GM18520 (cell line): Measurements from ENCODE around the gene RECQL5.

ENCODE experiments used
- ATAC-seq: cut with Tn5 transposase; IDR thresholded peaks from one replicate; pipeline ENCODE4 v1.9.1; 2021; ENCODE audit not compliant: unreplicated experiment

The RECQL5 gene

GRCh38 chr17:75634754-75635609 is 32.0 kb downstream of the RECQL5 start:
- ATAC-seq = no peak

- no peak for ATAC-seq
Measured at GRCh38 chr17:75634376-75634740, 32.6 kb downstream of the RECQL5 start.

- no peak for ATAC-seq
Measured at GRCh38 chr17:75633486-75634375, 33.2 kb downstream of the RECQL5 start.

GRCh38 chr17:75632863-75633485 is 34.0 kb downstream of the RECQL5 start, which contains the start of gene SMIM5:
Gene SMIM5, plus strand, starts transcription at chr17:75633434. Its CDS starts 6,768 bp downstream, at chr17:75640202.
- no peak for ATAC-seq

GRCh38 chr17:75632428-75632827 is 34.5 kb downstream of the RECQL5 start:
- no peak for ATAC-seq

GRCh38 chr17:75631353-75631752 is 35.6 kb downstream of the RECQL5 start:
- ATAC-seq = no peak

- ATAC-seq = no peak
Measured at GRCh38 chr17:75630071-75630917, 36.7 kb downstream of the RECQL5 start.

GRCh38 chr17:75629157-75629556 is 37.8 kb downstream of the RECQL5 start:
- ATAC-seq = no peak

- ATAC-seq = no peak
Measured at GRCh38 chr17:75628425-75628824, 38.5 kb downstream of the RECQL5 start.

GRCh38 chr17:75627094-75627493 is 39.9 kb downstream of the RECQL5 start:
- no peak for ATAC-seq

- no peak for ATAC-seq
Measured at GRCh38 chr17:75626496-75627038, 40.4 kb downstream of the RECQL5 start.

- no peak for ATAC-seq
Measured at GRCh38 chr17:75625813-75626486, 41.0 kb downstream of the RECQL5 start.

- ATAC-seq = no peak
Measured at GRCh38 chr17:75624714-75625345, 42.1 kb downstream of the RECQL5 start.

- no peak for ATAC-seq
Measured at GRCh38 chr17:75624021-75624420, 42.9 kb downstream of the RECQL5 start.

- ATAC-seq = no peak
Measured at GRCh38 chr17:75623386-75623785, 43.6 kb downstream of the RECQL5 start.

- ATAC-seq = no peak
Measured at GRCh38 chr17:75622771-75623273, 44.1 kb downstream of the RECQL5 start.

- no peak for ATAC-seq
Measured at GRCh38 chr17:75622076-75622475, 44.9 kb downstream of the RECQL5 start.

GRCh38 chr17:75621489-75621888 is 45.5 kb downstream of the RECQL5 start:
- no peak for ATAC-seq
